SJCRH30 (cell line): Measurements from ENCODE around the gene IPO9. TPM values are rescaled to one million over a fixed set of nuclear protein-coding genes. Genes with fewer than 3 reads are reported as not detected.
"Not testable (repeated sequence)": the region's sequence is repeated elsewhere in the genome, so short reads cannot be mapped to it uniquely, and the experiment has no call there.

Source experiments
- DNase-seq, 2 experiments: peaks; one replicate each; pipeline ENCODE4 v3.0.0-alpha.2; 2015 to 2020
- H3K27ac ChIP-seq: fragments of 250-450 bp; sonication (Bioruptor Pico); 2 replicates; pipeline ENCODE4 v1.5.1; 2020; ENCODE audit warnings: mild to moderate bottlenecking, moderate library complexity
- H3K27me3 ChIP-seq: fragments of 250-450 bp; sonication (Bioruptor Pico); 2 replicates; pipeline ENCODE4 v1.5.1; 2020; ENCODE audit warnings: mild to moderate bottlenecking, moderate library complexity
- H3K36me3 ChIP-seq: fragments of 250-450 bp; sonication (Bioruptor Pico); 2 replicates; pipeline ENCODE4 v1.5.1; 2020; ENCODE audit warnings: mild to moderate bottlenecking, moderate library complexity
- H3K4me1 ChIP-seq: fragments of 250-450 bp; sonication (Bioruptor Pico); 2 replicates; pipeline ENCODE4 v1.5.1; 2020; ENCODE audit warnings: mild to moderate bottlenecking, moderate library complexity
- H3K4me3 ChIP-seq: fragments of 250-450 bp; sonication (Bioruptor Pico); 2 replicates; pipeline ENCODE4 v1.5.1; 2020; ENCODE audit warnings: mild to moderate bottlenecking, moderate library complexity
- H3K9me3 ChIP-seq: fragments of 250-450 bp; sonication (Bioruptor Pico); replicated peaks from 2 replicates; pipeline ENCODE4 v1.5.1; 2020; ENCODE audit warnings: mild to moderate bottlenecking, moderate library complexity
- total RNA-seq: library from RNA; depleted of rRNA; stranded (reverse); fragments of >200 nt; shearing (Covaris generic); gene quantifications from 2 replicates; pipeline ENCODE4 v1.2.3, GENCODE V29; 2014

IPO9 gene
- total RNA-seq, 1 experiment from 2014 or later = 70.4 TPM

GRCh38 chr1:201849372-201850052 lies 20.6 kb downstream of the IPO9 start:
- Histone ChIP-seq H3K4me1 (peaks cover 12% of the 10 kb centered on the region), H3K9me3 (no peaks in the 10 kb centered on the region), H3K27me3 (no peaks in the 10 kb centered on the region), H3K36me3 (peaks cover 68% of the 10 kb centered on the region), H3K4me3 (no peak overlapping the region), H3K27ac (peak overlapping the region; percentile 34)
- DNase-seq = no peak

- peaks cover 73% of the 10 kb centered on the region for H3K36me3 ChIP-seq
- DNase-seq = peak; percentile 23 to 24
These were observed 21.1 kb downstream of the IPO9 start for GRCh38 chr1:201850053-201850397.

GRCh38 chr1:201851949-201852348 lies 23.0 kb downstream of the IPO9 start:
- Histone ChIP-seq H3K27me3 (no peaks in the 10 kb centered on the region), H3K9me3 (no peaks in the 10 kb centered on the region), H3K27ac (no peak overlapping the region), H3K4me1 (peaks cover 12% of the 10 kb centered on the region), H3K4me3 (no peak overlapping the region), H3K36me3 (peaks cover 91% of the 10 kb centered on the region)
- DNase-seq = no peak

More at GRCh38 chr1:201850053-201850397, 21.1 kb downstream of the IPO9 start:
- Histone ChIP-seq H3K9me3 (no peaks in the 10 kb centered on the region), H3K4me3 (no peak overlapping the region), H3K27me3 (no peaks in the 10 kb centered on the region), H3K27ac (peak overlapping the region; percentile 34), H3K4me1 (peaks cover 12% of the 10 kb centered on the region)

GRCh38 chr1:201856722-201857121 lies 27.8 kb downstream of the IPO9 start:
- H3K36me3 ChIP-seq = peaks cover 93% of the 10 kb centered on the region
- H3K4me3 ChIP-seq, DNase-seq, H3K9me3 ChIP-seq, H3K4me1 ChIP-seq, H3K27me3 ChIP-seq, H3K27ac ChIP-seq: not testable (repeated sequence)

- Histone ChIP-seq H3K36me3 (peaks cover 87% of the 10 kb centered on the region), H3K27ac (no peak overlapping the region), H3K27me3 (no peaks in the 10 kb centered on the region), H3K9me3 (no peaks in the 10 kb centered on the region), H3K4me1 (0 out of 2 replicates have a peak, but pooled peaks cover 2% of the 10 kb centered on the region), H3K4me3 (no peak overlapping the region)
- DNase-seq = no peak
These were observed 30.5 kb downstream of the IPO9 start for GRCh38 chr1:201859424-201859823.

- no peak for DNase-seq
- peaks cover 86% of the 10 kb centered on the region for H3K36me3 ChIP-seq
These were observed 32.5 kb downstream of the IPO9 start for GRCh38 chr1:201861448-201861847.

GRCh38 chr1:201870397-201870796 lies 41.4 kb downstream of the IPO9 start:
- no peaks in the 10 kb centered on the region for H3K27me3 ChIP-seq
- no peak for DNase-seq
- H3K4me1 ChIP-seq = peaks cover 2% of the 10 kb centered on the region; the same call in 1 of the 2 replicates
- no peak overlapping the region for H3K4me3 ChIP-seq
- H3K9me3 ChIP-seq = no peaks in the 10 kb centered on the region
- peaks cover 94% of the 10 kb centered on the region for H3K36me3 ChIP-seq
- no peak overlapping the region for H3K27ac ChIP-seq

More at GRCh38 chr1:201861448-201861847, 32.5 kb downstream of the IPO9 start:
- Histone ChIP-seq H3K4me1 (peaks cover 11% of the 10 kb centered on the region), H3K4me3 (no peak overlapping the region), H3K27ac (no peak overlapping the region), H3K27me3 (no peaks in the 10 kb centered on the region), H3K9me3 (no peaks in the 10 kb centered on the region)

- no peak for DNase-seq
- no peaks in the 10 kb centered on the region for H3K9me3 ChIP-seq
- no peak overlapping the region for H3K27ac ChIP-seq
- H3K4me3 ChIP-seq = no peak overlapping the region
- H3K4me1 ChIP-seq = no peaks in the 10 kb centered on the region
- H3K27me3 ChIP-seq = no peaks in the 10 kb centered on the region
- peaks cover 84% of the 10 kb centered on the region for H3K36me3 ChIP-seq
These were observed 45.7 kb downstream of the IPO9 start for GRCh38 chr1:201874672-201875071.

- H3K4me3 ChIP-seq = no peak overlapping the region
- DNase-seq = no peak
- peaks cover 67% of the 10 kb centered on the region for H3K36me3 ChIP-seq
- no peaks in the 10 kb centered on the region for H3K27me3 ChIP-seq
- H3K4me1 ChIP-seq = peaks cover 2% of the 10 kb centered on the region; the same call in 1 of the 2 replicates
- no peaks in the 10 kb centered on the region for H3K9me3 ChIP-seq
- H3K27ac ChIP-seq = no peak overlapping the region
These were observed 47.3 kb downstream of the IPO9 start for GRCh38 chr1:201876148-201876818.

- DNase-seq = peak in 1 of 2 experiments; percentile 63
- Histone ChIP-seq H3K27me3 (no peaks in the 10 kb centered on the region), H3K36me3 (peaks cover 51% of the 10 kb centered on the region)
These were observed 49.0 kb downstream of the IPO9 start for GRCh38 chr1:201877877-201878401.

GRCh38 chr1:201880928-201881571 lies 52.1 kb downstream of the IPO9 start:
- peaks cover 25% of the 10 kb centered on the region for H3K36me3 ChIP-seq
- no peak overlapping the region for H3K27ac ChIP-seq
- peaks cover 32% of the 10 kb centered on the region for H3K4me1 ChIP-seq
- no peak overlapping the region for H3K4me3 ChIP-seq
- no peak for DNase-seq
- H3K9me3 ChIP-seq = no peaks in the 10 kb centered on the region
- H3K27me3 ChIP-seq = no peaks in the 10 kb centered on the region

More at GRCh38 chr1:201877877-201878401, 49.0 kb downstream of the IPO9 start:
- no peak overlapping the region for H3K27ac ChIP-seq
- no peak overlapping the region for H3K4me3 ChIP-seq
- H3K4me1 ChIP-seq = peaks cover 17% of the 10 kb centered on the region
- H3K9me3 ChIP-seq = no peaks in the 10 kb centered on the region

- no peak overlapping the region for H3K27ac ChIP-seq
- H3K4me1 ChIP-seq = peaks cover 32% of the 10 kb centered on the region
- no peaks in the 10 kb centered on the region for H3K9me3 ChIP-seq
These were observed 52.7 kb downstream of the IPO9 start for GRCh38 chr1:201881617-201882016.

GRCh38 chr1:201882665-201883132 lies 53.7 kb downstream of the IPO9 start:
- H3K27me3 ChIP-seq = no peaks in the 10 kb centered on the region
- H3K4me3 ChIP-seq = no peak overlapping the region
- peaks cover 32% of the 10 kb centered on the region for H3K4me1 ChIP-seq
- no peaks in the 10 kb centered on the region for H3K9me3 ChIP-seq
- H3K36me3 ChIP-seq = peaks cover 13% of the 10 kb centered on the region
- H3K27ac ChIP-seq = peak overlapping the region; percentile 35
- peak; percentile 87 to 95 for DNase-seq

More at GRCh38 chr1:201881617-201882016, 52.7 kb downstream of the IPO9 start:
- Histone ChIP-seq H3K4me3 (no peak overlapping the region), H3K36me3 (peaks cover 20% of the 10 kb centered on the region), H3K27me3 (no peaks in the 10 kb centered on the region)
- DNase-seq = no peak

- no peaks in the 10 kb centered on the region for H3K27me3 ChIP-seq
- H3K27ac ChIP-seq = peak overlapping the region; percentile 35; the same call in 1 of the 2 replicates
- no peak for DNase-seq
- peaks cover 35% of the 10 kb centered on the region for H3K4me1 ChIP-seq
- no peaks in the 10 kb centered on the region for H3K9me3 ChIP-seq
- H3K36me3 ChIP-seq = peaks cover 9% of the 10 kb centered on the region
- H3K4me3 ChIP-seq = no peak overlapping the region
These were observed 54.3 kb downstream of the IPO9 start for GRCh38 chr1:201883266-201883665.

GRCh38 chr1:201883786-201884185 lies 54.8 kb downstream of the IPO9 start:
- no peaks in the 10 kb centered on the region for H3K9me3 ChIP-seq
- no peak overlapping the region for H3K27ac ChIP-seq
- no peaks in the 10 kb centered on the region for H3K27me3 ChIP-seq
- H3K36me3 ChIP-seq = peaks cover 6% of the 10 kb centered on the region; the same call in 1 of the 2 replicates
- H3K4me1 ChIP-seq = peaks cover 35% of the 10 kb centered on the region
- no peak for DNase-seq
- H3K4me3 ChIP-seq = no peak overlapping the region
